ENCODE measurements around the gene FAM135A. TPM values are rescaled to one million over a fixed set of nuclear protein-coding genes. Genes with fewer than 3 reads are reported as not detected.
"Not testable (repeated sequence)": the region's sequence is repeated elsewhere in the genome, so short reads cannot be mapped to it uniquely, and the experiment has no call there.

Gene FAM135A
- total RNA-seq, 1 experiment from 2014 or later: 13.6 TPM

- H3K27me3 ChIP-seq (replicated peaks); H3K4me3 ChIP-seq; H3K27ac ChIP-seq; DNase-seq (ENCODE audit: low read depth in 1 of 2, low spot score in 2 of 2); H3K36me3 ChIP-seq; H3K4me1 ChIP-seq (replicated peaks); H3K9me3 ChIP-seq (replicated peaks): not testable (repeated sequence)
Observed at GRCh38 chr6:70552286-70552940, 139.1 kb downstream of the FAM135A start.

DNA sequence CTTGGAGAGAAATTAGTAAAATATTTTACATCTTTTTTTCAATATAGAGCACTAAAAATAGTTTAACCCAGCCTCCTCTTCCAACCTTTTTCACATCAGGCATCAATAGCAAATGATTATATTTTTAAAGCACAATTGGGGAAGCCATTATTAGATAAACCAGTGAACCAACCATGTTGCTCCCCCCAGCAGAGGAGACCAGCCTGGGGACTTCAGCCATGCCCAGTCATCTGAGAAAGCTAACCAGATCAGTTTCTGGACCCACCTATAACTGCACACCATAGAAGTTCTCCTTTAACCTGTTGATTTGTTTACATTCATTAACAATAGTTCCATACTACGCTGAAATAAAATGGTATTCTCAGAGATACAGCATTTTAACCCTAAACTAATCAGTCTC is 139.7 kb downstream of the FAM135A start:
- Histone ChIP-seq H3K36me3 (no peaks in the 10 kb centered on the region), H3K27me3 (replicated peaks) (no peaks in the 10 kb centered on the region), H3K27ac (no peak overlapping the region), H3K9me3 (replicated peaks) (no peaks in the 10 kb centered on the region), H3K4me1 (replicated peaks) (no peaks in the 10 kb centered on the region), H3K4me3 (no peak overlapping the region)
- DNase-seq (ENCODE audit: low read depth in 1 of 2, low spot score in 2 of 2): no peak

GRCh38 chr6:70557998-70558397 is 144.7 kb downstream of the FAM135A start:
- no peaks in the 10 kb centered on the region for H3K4me1 ChIP-seq (replicated peaks)
- H3K4me3 ChIP-seq: no peak overlapping the region
- H3K27me3 ChIP-seq (replicated peaks): no peaks in the 10 kb centered on the region
- no peak overlapping the region for H3K27ac ChIP-seq
- no peaks in the 10 kb centered on the region for H3K36me3 ChIP-seq
- H3K9me3 ChIP-seq (replicated peaks): no peaks in the 10 kb centered on the region
- no peak for DNase-seq (ENCODE audit: low read depth in 1 of 2, low spot score in 2 of 2)

DNA sequence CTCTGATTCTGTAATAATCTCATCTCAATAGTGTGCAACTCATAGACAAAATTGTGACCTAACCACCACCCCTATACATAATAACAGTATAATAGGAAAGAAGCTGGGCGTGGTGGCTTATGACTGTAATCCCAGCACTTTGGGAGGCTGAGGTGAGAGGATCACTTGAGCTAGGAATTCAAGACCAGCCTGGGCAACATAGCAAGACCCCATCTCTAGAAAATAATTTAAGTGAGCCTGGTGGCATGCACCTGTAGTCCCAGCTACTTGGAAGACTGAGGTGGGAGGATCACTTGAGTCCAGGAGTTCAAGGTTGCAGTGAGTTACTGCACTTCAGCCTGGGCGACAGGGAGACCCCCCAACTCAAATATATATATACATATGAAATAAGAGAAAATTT is 149.1 kb downstream of the FAM135A start:
- H3K27ac ChIP-seq; DNase-seq (ENCODE audit: low read depth in 1 of 2, low spot score in 2 of 2); H3K9me3 ChIP-seq (replicated peaks); H3K4me3 ChIP-seq; H3K36me3 ChIP-seq; H3K27me3 ChIP-seq (replicated peaks); H3K4me1 ChIP-seq (replicated peaks): not testable (repeated sequence)

DNA sequence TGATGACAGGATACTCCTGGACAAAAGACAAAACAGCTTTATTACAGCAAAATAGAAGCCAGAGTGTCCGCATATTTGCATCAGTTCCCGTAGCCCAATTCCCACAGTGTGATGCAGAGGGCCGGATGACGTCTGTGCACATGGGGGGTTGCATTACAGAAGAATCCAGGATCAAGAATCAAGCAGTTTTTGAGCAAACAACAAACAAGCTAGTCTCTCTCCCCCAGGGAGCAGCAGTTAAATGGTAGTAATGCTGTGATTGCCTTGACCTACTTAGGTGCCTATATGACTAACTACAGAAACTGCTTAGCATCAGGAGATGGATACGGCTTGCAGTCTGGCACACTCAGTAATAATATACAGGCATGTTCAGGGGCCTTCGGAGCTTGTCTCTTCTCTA is 150.2 kb downstream of the FAM135A start:
- Histone ChIP-seq H3K27ac (no peak overlapping the region), H3K4me1 (replicated peaks) (no peaks in the 10 kb centered on the region), H3K36me3 (peaks cover 4% of the 10 kb centered on the region), H3K9me3 (replicated peaks) (no peaks in the 10 kb centered on the region), H3K27me3 (replicated peaks) (no peaks in the 10 kb centered on the region), H3K4me3 (no peak overlapping the region)
- DNase-seq (ENCODE audit: low read depth in 1 of 2, low spot score in 2 of 2): no peak

DNA sequence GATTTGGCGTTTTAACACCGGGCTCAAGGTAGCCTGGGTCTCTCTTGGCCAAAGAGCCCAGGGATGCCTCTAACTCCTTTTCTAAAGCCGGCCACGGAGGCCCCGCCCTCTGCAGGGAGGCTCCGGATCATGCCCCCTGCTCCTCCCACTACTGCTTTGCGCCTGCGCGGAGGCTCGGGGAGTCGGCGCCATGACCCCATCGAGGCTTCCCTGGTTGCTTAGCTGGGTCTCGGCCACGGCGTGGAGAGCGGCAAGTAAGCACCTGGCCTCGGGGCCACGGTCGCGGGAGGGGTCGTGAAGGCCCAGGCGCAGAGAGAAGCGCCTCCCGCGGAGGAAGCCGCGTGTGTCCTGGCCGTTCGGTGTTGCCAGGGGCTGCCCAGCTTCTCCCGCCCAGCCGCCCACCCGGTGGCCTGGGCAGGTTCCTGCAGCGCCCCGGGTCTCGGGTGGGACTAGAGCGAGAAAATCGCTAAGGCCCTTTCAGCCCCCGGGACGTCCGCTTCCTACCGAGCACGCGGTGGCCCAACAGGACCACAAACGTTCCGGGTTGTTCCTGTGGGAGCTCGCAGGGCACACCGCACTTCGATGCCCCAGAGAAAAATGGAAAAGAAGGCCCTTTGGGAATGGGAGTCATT is 153.6 kb downstream of the FAM135A start, which contains the start of gene SDHAF4:
Gene SDHAF4, plus strand, starts transcription at position 180 of the 632 bp plus-strand sequence. Its CDS starts 11 bp downstream, at position 191.
- H3K27ac ChIP-seq: peak within 1 kb of the TSS; percentile 65
- no peaks in the 10 kb centered on the region for H3K9me3 ChIP-seq (replicated peaks)
- H3K36me3 ChIP-seq: peaks cover 4% of the 10 kb centered on the region
- H3K27me3 ChIP-seq (replicated peaks): no peaks in the 10 kb centered on the region
- no peaks in the 10 kb centered on the region for H3K4me1 ChIP-seq (replicated peaks)
- H3K4me3 ChIP-seq: peak within 1 kb of the TSS; percentile 77
- peak; percentile 88 to 93 for DNase-seq (ENCODE audit: low read depth in 1 of 2, low spot score in 2 of 2)

GRCh38 chr6:70574643-70575042 is 161.3 kb downstream of the FAM135A start:
- Histone ChIP-seq H3K4me1 (replicated peaks) (no peaks in the 10 kb centered on the region), H3K27me3 (replicated peaks) (no peaks in the 10 kb centered on the region), H3K9me3 (replicated peaks) (no peaks in the 10 kb centered on the region), H3K36me3 (no peaks in the 10 kb centered on the region), H3K27ac (no peak overlapping the region), H3K4me3 (no peak overlapping the region)
- no peak for DNase-seq (ENCODE audit: low read depth in 1 of 2, low spot score in 2 of 2)

- no peak for DNase-seq (ENCODE audit: low read depth in 1 of 2, low spot score in 2 of 2)
- Histone ChIP-seq H3K27ac (no peak overlapping the region), H3K9me3 (replicated peaks) (no peaks in the 10 kb centered on the region), H3K27me3 (replicated peaks) (no peaks in the 10 kb centered on the region), H3K4me3 (no peak overlapping the region), H3K36me3 (no peaks in the 10 kb centered on the region), H3K4me1 (replicated peaks) (no peaks in the 10 kb centered on the region)
Observed at GRCh38 chr6:70575899-70576495, 162.7 kb downstream of the FAM135A start.

DNA sequence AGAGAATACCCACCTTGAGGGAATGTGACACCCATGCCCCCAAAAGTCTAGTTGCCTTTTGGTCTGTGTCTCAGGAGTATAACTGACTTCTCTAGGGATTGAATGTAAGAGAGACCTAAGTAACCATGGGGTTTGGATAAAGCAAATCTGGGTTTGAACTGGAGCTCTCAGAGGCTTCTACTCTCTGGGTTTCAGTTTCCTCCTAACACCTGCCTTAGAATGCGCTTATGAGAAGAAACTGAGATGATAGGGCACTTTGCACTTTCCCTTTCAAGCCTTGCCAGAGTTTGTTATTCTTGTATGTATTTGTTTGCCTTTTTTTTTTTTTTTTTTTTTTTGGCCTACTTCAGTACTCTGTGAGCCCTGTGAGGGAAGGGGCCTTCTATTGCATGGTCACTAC is 172.8 kb downstream of the FAM135A start:
- Histone ChIP-seq H3K4me3 (no peak overlapping the region), H3K9me3 (replicated peaks) (no peaks in the 10 kb centered on the region), H3K36me3 (no peaks in the 10 kb centered on the region; the same call in 1 of the 2 replicates)

DNA sequence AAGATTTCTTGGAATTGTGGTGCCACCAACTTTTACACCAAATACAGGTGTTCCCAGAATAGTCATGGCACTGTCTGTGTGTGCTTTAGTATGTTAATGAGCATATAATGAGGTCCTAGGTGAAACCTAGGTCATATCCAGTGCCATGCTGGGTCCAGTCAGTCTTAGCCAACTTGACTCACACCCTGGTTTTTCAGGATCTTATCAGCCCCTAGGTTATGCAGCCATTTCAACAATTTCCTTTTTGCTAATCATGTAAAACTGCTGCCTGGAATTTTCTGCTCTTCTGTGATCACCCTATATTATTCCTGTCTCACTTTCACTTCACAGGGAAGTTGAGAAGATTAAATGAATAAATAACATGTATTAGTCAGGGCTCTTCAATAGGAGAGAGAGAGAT is 177.1 kb downstream of the FAM135A start:
- no peak for DNase-seq (ENCODE audit: low read depth in 1 of 2, low spot score in 2 of 2)
- no peaks in the 10 kb centered on the region for H3K27me3 ChIP-seq (replicated peaks)
- H3K36me3 ChIP-seq: no peaks in the 10 kb centered on the region

More for the DNA sequence above, 172.8 kb downstream of the FAM135A start:
- Histone ChIP-seq H3K27me3 (replicated peaks) (no peaks in the 10 kb centered on the region), H3K27ac (no peak overlapping the region), H3K4me1 (replicated peaks) (no peaks in the 10 kb centered on the region)
- DNase-seq (ENCODE audit: low read depth in 1 of 2, low spot score in 2 of 2): no peak

DNA sequence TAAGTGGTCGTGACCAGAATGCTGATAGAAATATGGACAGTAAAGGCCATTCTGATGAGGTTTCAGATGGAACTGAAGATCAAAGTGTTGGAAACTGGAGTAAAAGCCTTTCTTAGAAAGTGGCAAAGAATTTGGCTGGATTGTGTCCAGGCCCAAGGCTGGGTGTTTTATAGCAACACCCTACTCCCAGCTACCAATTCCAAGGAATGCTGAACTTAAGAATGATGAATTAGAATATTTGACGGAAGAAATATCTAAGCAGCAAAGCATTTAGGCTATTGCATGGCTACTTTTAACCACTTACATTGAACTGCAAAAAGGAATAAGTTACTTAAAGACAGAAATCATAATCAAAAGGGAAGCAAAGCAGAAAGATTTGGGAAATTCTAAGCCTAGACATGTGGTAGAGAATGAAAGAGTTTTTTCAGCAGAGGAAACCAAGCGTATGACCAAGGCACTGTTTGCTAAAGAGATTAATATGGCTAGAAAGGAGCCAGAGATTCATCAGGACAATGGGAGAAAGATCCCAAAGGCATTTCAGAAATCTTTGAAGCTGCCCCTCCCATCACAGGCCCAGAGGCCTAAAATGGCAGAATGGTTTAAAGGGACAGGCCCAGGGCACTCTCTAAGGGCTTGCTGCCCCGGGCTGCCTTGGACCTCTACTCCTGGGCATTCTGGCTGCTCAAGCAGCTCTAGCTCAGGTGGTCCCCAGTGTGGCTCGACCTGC is 179.2 kb downstream of the FAM135A start:
- H3K27me3 ChIP-seq (replicated peaks): no peaks in the 10 kb centered on the region
- no peak for DNase-seq (ENCODE audit: low read depth in 1 of 2, low spot score in 2 of 2)
- H3K36me3 ChIP-seq: no peaks in the 10 kb centered on the region
- no peak overlapping the region for H3K27ac ChIP-seq
- H3K9me3 ChIP-seq (replicated peaks): no peaks in the 10 kb centered on the region
- H3K4me1 ChIP-seq (replicated peaks): no peaks in the 10 kb centered on the region
- H3K4me3 ChIP-seq: no peak overlapping the region

More for the DNA sequence above, 177.1 kb downstream of the FAM135A start:
- Histone ChIP-seq H3K27ac (no peak overlapping the region), H3K4me3 (no peak overlapping the region), H3K9me3 (replicated peaks) (no peaks in the 10 kb centered on the region), H3K4me1 (replicated peaks) (no peaks in the 10 kb centered on the region)

DNA sequence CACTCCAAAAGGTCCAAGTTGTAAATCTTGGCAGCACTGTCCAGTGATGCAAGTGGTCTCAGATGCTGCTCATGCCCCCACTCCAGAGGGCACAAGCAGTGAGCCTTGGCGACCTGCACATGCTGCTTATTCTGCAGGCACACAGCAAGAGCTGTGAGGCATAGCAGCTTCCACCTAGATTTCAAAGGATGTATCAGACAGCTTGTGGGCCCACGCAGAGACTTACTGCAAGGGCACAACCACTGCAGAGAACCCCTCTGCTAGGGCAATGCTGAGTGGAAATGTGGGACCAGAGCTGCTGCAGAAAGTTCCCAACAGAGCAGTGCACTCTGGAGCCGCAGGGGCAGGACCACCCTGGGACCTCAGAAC is 179.8 kb downstream of the FAM135A start:
- Histone ChIP-seq H3K36me3 (no peaks in the 10 kb centered on the region), H3K9me3 (replicated peaks) (no peaks in the 10 kb centered on the region)
- no peak for DNase-seq (ENCODE audit: low read depth in 1 of 2, low spot score in 2 of 2)

DNA sequence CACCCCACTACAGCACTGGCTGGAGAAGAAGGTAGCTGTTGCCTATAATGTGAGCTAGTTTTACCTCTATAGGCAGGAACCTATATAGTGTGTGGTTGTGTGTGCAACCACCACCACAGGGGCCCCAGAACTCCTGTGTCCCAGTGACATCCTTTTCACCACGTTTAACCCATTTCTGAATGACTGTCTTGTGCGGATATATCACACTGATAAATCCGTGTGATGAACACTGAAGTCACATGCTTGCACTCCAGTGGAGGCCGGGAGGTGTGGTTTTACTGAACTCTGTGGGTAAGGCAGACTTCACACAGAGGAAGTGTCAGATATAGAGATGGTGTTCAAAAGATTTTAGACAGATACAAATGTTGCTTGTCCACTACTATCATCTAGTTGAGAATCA is 185.9 kb downstream of the FAM135A start:
- no peak for DNase-seq (ENCODE audit: low read depth in 1 of 2, low spot score in 2 of 2)
- no peaks in the 10 kb centered on the region for H3K36me3 ChIP-seq

More for the DNA sequence above, 179.8 kb downstream of the FAM135A start:
- no peaks in the 10 kb centered on the region for H3K27me3 ChIP-seq (replicated peaks)
- no peaks in the 10 kb centered on the region for H3K4me1 ChIP-seq (replicated peaks)
- H3K27ac ChIP-seq: no peak overlapping the region
- H3K4me3 ChIP-seq: no peak overlapping the region

DNA sequence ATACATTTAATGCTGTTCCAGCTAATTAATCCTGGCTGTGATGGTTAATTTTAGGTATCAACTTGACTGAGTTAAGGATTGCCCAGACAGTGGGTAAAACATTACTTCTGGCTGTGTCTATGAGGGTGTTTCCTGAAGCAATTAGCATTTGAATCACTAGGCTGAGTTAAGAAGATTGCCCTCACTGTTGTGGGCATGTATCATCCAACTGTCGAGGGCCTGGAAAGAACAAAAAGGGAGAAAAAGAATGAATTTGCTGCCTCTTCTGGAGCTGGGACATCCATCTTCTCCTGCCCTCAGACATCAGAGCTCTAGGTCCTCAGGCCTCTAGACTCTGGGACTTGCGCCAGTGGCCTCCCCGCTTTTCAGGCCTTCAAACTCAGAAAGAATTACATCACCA is 187.7 kb downstream of the FAM135A start:
- Histone ChIP-seq H3K27ac (no peak overlapping the region), H3K27me3 (replicated peaks) (no peaks in the 10 kb centered on the region), H3K4me3 (no peak overlapping the region), H3K4me1 (replicated peaks) (no peaks in the 10 kb centered on the region), H3K36me3 (no peaks in the 10 kb centered on the region), H3K9me3 (replicated peaks) (no peaks in the 10 kb centered on the region)
- DNase-seq (ENCODE audit: low read depth in 1 of 2, low spot score in 2 of 2): no peak

More for the DNA sequence above, 185.9 kb downstream of the FAM135A start:
- H3K4me3 ChIP-seq: no peak overlapping the region
- no peak overlapping the region for H3K27ac ChIP-seq
- H3K4me1 ChIP-seq (replicated peaks): no peaks in the 10 kb centered on the region
- H3K27me3 ChIP-seq (replicated peaks): no peaks in the 10 kb centered on the region
- no peaks in the 10 kb centered on the region for H3K9me3 ChIP-seq (replicated peaks)

Measured in SJSA1 (cell line).